ENCODE data around the gene PACS1.

The PACS1 gene

DNA sequence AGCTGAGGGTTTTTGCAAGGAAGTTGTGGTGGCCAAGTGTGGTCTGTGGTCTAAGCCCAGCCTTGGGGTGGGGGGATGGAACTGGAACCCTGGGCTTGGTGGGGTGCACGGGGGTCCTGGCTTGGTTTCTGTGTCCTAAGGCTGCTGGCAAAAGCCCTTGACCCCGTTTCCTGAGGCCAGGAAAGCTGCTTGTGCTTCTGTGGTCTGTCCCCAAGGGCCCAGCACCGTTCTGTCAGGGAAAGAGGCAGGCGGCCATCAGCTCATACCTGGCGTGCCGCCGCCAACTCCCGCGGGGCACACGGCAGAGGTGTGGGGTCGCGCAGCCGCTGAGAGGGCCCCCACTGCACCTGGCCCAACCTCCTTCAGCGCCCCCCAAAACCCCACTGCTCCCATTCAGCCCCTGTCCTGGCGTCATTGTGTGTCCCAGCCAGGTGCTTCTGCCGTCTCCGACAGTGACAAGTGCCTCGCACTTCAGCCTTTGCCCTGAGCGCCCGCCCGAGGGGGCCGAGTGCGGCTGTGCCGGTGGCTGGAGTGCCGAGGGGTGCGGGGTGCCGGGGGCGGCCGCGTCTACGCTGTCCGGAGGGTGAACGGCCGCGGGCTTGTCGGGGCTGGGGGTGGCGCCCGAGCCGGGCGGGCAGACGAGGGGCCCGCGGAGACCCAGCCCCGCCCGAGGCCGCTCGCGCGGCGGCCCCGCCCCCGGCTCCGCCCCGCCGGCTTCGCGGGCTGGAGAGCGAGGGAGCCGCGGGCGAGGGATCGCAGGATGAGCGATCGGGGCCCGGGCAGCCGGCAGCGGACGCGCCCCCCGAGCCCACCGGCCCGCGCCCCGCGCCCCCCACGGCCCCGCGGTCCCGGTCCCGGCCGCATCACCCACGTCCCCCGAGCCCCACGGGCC lies 207.6 kb downstream of the PACS1 start, which contains the start of gene CNIH2:
CNIH2 (plus strand) TSS at position 705 of the 892 bp plus-strand sequence. CDS start 282 bp downstream, outside the sequence.
- Histone ChIP-seq H3K79me2 (ENCODE audit: control insufficient read depth, low read length) (no peaks in the 10 kb centered on the region), H3K9me3 (ENCODE audit: control insufficient read depth, insufficient read depth, low read length) (no peaks in the 10 kb centered on the region), H3K27ac (ENCODE audit: low read depth, low read length) (no peak within 1 kb of the TSS), H3F3A (ENCODE audit: control insufficient read depth, insufficient read depth) (peaks cover 3% of the 10 kb centered on the region; the same call in 1 of the 2 replicates), H3K27me3 (ENCODE audit: control insufficient read depth, low read length) (no peaks in the 10 kb centered on the region), H3K4me3 (ENCODE audit: low read length) (peak within 1 kb of the TSS; percentile 53), H3K4me1 (ENCODE audit: control insufficient read depth, low read length) (peaks cover 24% of the 10 kb centered on the region), H3K9me2 (replicated peaks; ENCODE audit: control insufficient read depth, low read length) (no peaks in the 10 kb centered on the region), H3K36me3 (ENCODE audit: control insufficient read depth, low read length) (peaks cover 27% of the 10 kb centered on the region; the same call in 1 of the 2 replicates), H3K4me2 (ENCODE audit: low read length) (peak within 1 kb of the TSS; percentile 65), H4K20me1 (ENCODE audit: control insufficient read depth, insufficient read depth, low read depth, low read length) (no peaks in the 10 kb centered on the region)
- no peak for TF ChIP-seq EZH2phosphoT487 (IDR thresholded peaks at IDR 0.05; ENCODE audit: borderline replicate concordance, low read length)
- TF ChIP-seq, protein P1, sequence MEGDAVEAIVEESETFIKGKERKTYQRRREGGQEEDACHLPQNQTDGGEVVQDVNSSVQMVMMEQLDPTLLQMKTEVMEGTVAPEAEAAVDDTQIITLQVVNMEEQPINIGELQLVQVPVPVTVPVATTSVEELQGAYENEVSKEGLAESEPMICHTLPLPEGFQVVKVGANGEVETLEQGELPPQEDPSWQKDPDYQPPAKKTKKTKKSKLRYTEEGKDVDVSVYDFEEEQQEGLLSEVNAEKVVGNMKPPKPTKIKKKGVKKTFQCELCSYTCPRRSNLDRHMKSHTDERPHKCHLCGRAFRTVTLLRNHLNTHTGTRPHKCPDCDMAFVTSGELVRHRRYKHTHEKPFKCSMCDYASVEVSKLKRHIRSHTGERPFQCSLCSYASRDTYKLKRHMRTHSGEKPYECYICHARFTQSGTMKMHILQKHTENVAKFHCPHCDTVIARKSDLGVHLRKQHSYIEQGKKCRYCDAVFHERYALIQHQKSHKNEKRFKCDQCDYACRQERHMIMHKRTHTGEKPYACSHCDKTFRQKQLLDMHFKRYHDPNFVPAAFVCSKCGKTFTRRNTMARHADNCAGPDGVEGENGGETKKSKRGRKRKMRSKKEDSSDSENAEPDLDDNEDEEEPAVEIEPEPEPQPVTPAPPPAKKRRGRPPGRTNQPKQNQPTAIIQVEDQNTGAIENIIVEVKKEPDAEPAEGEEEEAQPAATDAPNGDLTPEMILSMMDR (IDR thresholded peaks at IDR 0.05; ENCODE audit: low read depth, low read length, poor library complexity, severe bottlenecking): no peak

DNA sequence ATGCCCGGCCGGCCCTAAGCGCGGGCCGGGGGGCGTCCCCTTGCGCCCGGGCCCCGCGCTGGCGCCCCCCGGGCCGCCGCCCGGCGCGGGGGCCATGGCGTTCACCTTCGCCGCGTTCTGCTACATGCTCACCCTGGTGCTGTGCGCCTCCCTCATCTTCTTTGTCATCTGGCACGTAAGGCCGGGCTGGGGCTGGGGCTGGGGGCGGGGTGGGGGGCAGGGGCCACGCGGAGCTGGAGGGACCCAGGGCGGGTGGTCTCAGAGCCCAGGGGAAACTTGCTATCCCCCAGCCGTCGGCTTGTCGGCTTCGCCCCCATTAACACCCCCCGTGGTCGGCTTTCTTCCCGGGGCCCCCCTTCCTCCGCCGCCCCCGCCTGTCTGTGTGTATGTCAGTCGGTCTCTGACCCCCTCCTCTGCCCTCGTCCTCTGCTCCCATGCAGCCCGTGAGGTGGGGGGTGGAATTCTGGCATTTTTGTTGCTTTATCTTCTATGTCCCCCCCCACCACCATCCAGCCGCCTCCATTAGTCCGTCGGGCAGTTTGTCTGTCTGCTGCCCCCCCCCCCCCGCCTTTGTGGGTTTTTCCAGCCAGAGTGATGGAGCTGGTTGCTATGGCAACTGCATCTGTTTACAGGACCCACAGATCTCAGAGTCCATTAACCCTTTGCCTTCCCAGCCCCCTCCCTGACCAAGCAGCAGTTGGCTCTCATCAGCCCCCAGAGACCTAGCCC lies 208.5 kb downstream of the PACS1 start:
- H4K20me1 ChIP-seq (ENCODE audit: control insufficient read depth, insufficient read depth, low read depth, low read length): no peaks in the 10 kb centered on the region
- H3K4me1 ChIP-seq (ENCODE audit: control insufficient read depth, low read length): peaks cover 30% of the 10 kb centered on the region
- no peaks in the 10 kb centered on the region for H3K9me3 ChIP-seq (ENCODE audit: control insufficient read depth, insufficient read depth, low read length)
- H3K9me2 ChIP-seq (replicated peaks; ENCODE audit: control insufficient read depth, low read length): no peaks in the 10 kb centered on the region
- H3K4me3 ChIP-seq (ENCODE audit: low read length): peak overlapping the region; percentile 31; the same call in 1 of the 2 replicates
- peaks cover 3% of the 10 kb centered on the region; the same call in 1 of the 2 replicates for H3F3A ChIP-seq (ENCODE audit: control insufficient read depth, insufficient read depth)
- H3K79me2 ChIP-seq (ENCODE audit: control insufficient read depth, low read length): no peaks in the 10 kb centered on the region
- TF ChIP-seq, protein P1 (IDR thresholded peaks at IDR 0.05; ENCODE audit: low read depth, low read length, poor library complexity, severe bottlenecking): no peak
- TF ChIP-seq EZH2phosphoT487 (IDR thresholded peaks at IDR 0.05; ENCODE audit: borderline replicate concordance, low read length): no peak
- H3K27me3 ChIP-seq (ENCODE audit: control insufficient read depth, low read length): no peaks in the 10 kb centered on the region
- H3K27ac ChIP-seq (ENCODE audit: low read depth, low read length): no peak overlapping the region
- H3K4me2 ChIP-seq (ENCODE audit: low read length): peak overlapping the region; percentile 44
- peaks cover 19% of the 10 kb centered on the region; the same call in 1 of the 2 replicates for H3K36me3 ChIP-seq (ENCODE audit: control insufficient read depth, low read length)

DNA sequence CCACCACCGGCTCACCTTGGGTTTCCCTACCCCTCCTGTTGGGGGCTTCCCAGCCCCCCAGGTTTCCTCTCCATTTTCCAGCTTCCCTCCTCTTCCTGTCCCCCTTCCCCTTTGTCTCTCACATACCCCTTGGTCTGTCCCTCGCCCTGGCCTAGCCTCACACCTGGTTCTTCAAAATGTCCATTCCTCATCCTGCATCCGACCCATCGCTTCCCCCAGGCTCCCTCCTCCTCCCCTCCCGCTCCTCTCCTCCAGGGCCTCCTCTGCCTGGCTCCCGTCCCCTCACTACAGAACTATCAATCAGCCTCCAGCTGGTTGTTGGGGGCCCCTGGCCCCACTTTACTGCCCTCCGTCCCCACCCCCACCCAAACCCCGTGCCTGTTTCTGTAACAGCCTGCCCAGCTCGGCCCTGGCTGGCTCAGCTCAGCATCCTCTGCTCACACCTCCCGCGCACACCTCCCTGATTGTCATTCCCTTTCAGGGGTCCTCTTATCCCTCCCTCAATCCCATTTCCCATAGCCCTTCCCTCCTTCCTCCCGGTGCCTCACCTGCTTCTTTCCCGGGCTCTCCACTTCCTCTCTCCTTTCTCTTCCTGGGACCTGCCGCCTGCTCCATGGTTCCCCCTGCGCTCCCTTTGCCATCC lies 209.1 kb downstream of the PACS1 start:
- peaks cover 3% of the 10 kb centered on the region; the same call in 1 of the 2 replicates for H3F3A ChIP-seq (ENCODE audit: control insufficient read depth, insufficient read depth)
- no peaks in the 10 kb centered on the region for H3K9me3 ChIP-seq (ENCODE audit: control insufficient read depth, insufficient read depth, low read length)
- TF ChIP-seq, protein P1 (IDR thresholded peaks at IDR 0.05; ENCODE audit: low read depth, low read length, poor library complexity, severe bottlenecking): no peak
- TF ChIP-seq EZH2phosphoT487 (IDR thresholded peaks at IDR 0.05; ENCODE audit: borderline replicate concordance, low read length): no peak
- H3K27ac ChIP-seq (ENCODE audit: low read depth, low read length): no peak overlapping the region
- H3K4me2 ChIP-seq (ENCODE audit: low read length): no peak overlapping the region
- no peaks in the 10 kb centered on the region for H3K27me3 ChIP-seq (ENCODE audit: control insufficient read depth, low read length)
- no peaks in the 10 kb centered on the region for H3K79me2 ChIP-seq (ENCODE audit: control insufficient read depth, low read length)
- peaks cover 30% of the 10 kb centered on the region for H3K4me1 ChIP-seq (ENCODE audit: control insufficient read depth, low read length)
- H3K4me3 ChIP-seq (ENCODE audit: low read length): no peak overlapping the region
- no peaks in the 10 kb centered on the region for H4K20me1 ChIP-seq (ENCODE audit: control insufficient read depth, insufficient read depth, low read depth, low read length)
- H3K36me3 ChIP-seq (ENCODE audit: control insufficient read depth, low read length): peaks cover 14% of the 10 kb centered on the region; the same call in 1 of the 2 replicates
- no peaks in the 10 kb centered on the region for H3K9me2 ChIP-seq (replicated peaks; ENCODE audit: control insufficient read depth, low read length)
